GM18526 (cell line): ENCODE measurements around the gene DHX8.

ENCODE experiments used
- POLR2A ChIP-seq: IDR thresholded peaks from 3 replicates; pipeline ENCODE4 v1.6.1; 2011; ENCODE audit not compliant: insufficient read length; ENCODE audit errors: extremely low read depth

DHX8 gene

GRCh38 chr17:43483674-43484551 lies at the start of gene DHX8:
DHX8 (plus strand) TSS chr17:43483975; CDS start chr17:43484038, 63 bp downstream.
- TF ChIP-seq POLR2A, result peak; percentile 87

- no peak for TF ChIP-seq POLR2A
Observed at GRCh38 chr17:43434902-43435319, 48.9 kb upstream of the DHX8 start.

GRCh38 chr17:43437756-43438155 lies 46.0 kb upstream of the DHX8 start:
- no peak for TF ChIP-seq POLR2A

GRCh38 chr17:43438626-43439025 lies 45.1 kb upstream of the DHX8 start:
- no peak for TF ChIP-seq POLR2A

- no peak for TF ChIP-seq POLR2A
Observed at GRCh38 chr17:43439041-43439440, 44.7 kb upstream of the DHX8 start.

GRCh38 chr17:43442711-43443110 lies 41.1 kb upstream of the DHX8 start:
- TF ChIP-seq POLR2A, result no peak

- no peak for TF ChIP-seq POLR2A
Observed at GRCh38 chr17:43443381-43443780, 40.4 kb upstream of the DHX8 start.

GRCh38 chr17:43444223-43445008 lies 39.4 kb upstream of the DHX8 start:
- TF ChIP-seq POLR2A, result no peak

- no peak for TF ChIP-seq POLR2A
Observed at GRCh38 chr17:43445009-43445589, 38.7 kb upstream of the DHX8 start.

GRCh38 chr17:43446773-43447172 lies 37.0 kb upstream of the DHX8 start:
- TF ChIP-seq POLR2A, result no peak

- TF ChIP-seq POLR2A, result no peak
Observed at GRCh38 chr17:43448720-43449469, 34.9 kb upstream of the DHX8 start.

- no peak for TF ChIP-seq POLR2A
Observed at GRCh38 chr17:43449470-43450248, 34.1 kb upstream of the DHX8 start.

GRCh38 chr17:43453331-43453812 lies 30.4 kb upstream of the DHX8 start:
- TF ChIP-seq POLR2A, result no peak

GRCh38 chr17:43454868-43455267 lies 28.9 kb upstream of the DHX8 start:
- TF ChIP-seq POLR2A, result no peak
